GM12891 (cell line): ENCODE results near the gene DBN1.

ENCODE experiments used
- PAX5 ChIP-seq: IDR thresholded peaks from 2 replicates; pipeline ENCODE4 v1.6.1; 2011; ENCODE audit warnings: low read length, moderate library complexity, mild to moderate bottlenecking; ENCODE audit not compliant: insufficient read depth, severe bottlenecking
- POLR2AphosphoS5 ChIP-seq: IDR thresholded peaks from 2 replicates; pipeline ENCODE4 v1.6.1; 2011; ENCODE audit warnings: low read depth, low read length, control low read depth

GRCh38 chr5:177459357-177459756 is 14.1 kb downstream of the DBN1 start:
- no peak for TF ChIP-seq PAX5
- no peak for TF ChIP-seq POLR2AphosphoS5
